Stomach (tissue), 9 donors: Measurements from ENCODE around the gene OVOL3. TPM values are rescaled to one million over a fixed set of nuclear protein-coding genes. Genes with fewer than 3 reads are reported as not detected.

Source experiments
- DNase-seq, 2 donors: peaks; one replicate each; pipeline versions ENCODE4 v3.0.0 to v3.0.0-alpha.2; 2013 to 2019
- H3K27ac ChIP-seq, 5 donors: fragments of 200-600 bp in 4 of 5; sonication (generic) in 4 of 5; one replicate each; pipeline ENCODE4 v1.5.1; 2013 to 2019; ENCODE audit warnings: mild to moderate bottlenecking in 1 of 5, moderate library complexity in 1 of 5
- H3K27me3 ChIP-seq, 3 donors: fragments of 200-600 bp; sonication (generic); one replicate each; pipeline ENCODE4 v1.5.1; 2017 to 2019; ENCODE audit warnings: mixed run types in 1 of 3
- H3K36me3 ChIP-seq, 4 donors: fragments of 200-600 bp; sonication (generic); 1 replicate in 3 of 4; 2 replicates in 1 of 4; pipeline ENCODE4 v1.5.1; 2016 to 2019
- H3K4me1 ChIP-seq, 4 donors: fragments of 200-600 bp; sonication (generic); one replicate each; pipeline ENCODE4 v1.5.1; 2016 to 2019
- H3K4me3 ChIP-seq, 4 donors: fragments of 200-600 bp; sonication (generic) in 3 of 4; one replicate each; pipeline ENCODE4 v1.5.1; 2016 to 2019; ENCODE audit warnings: mild to moderate bottlenecking in 1 of 4
- H3K9me3 ChIP-seq, 4 donors: fragments of 200-600 bp; sonication (generic); one replicate each; pipeline ENCODE4 v1.5.1; 2016 to 2019
- CTCF ChIP-seq, 7 experiments: fragments of 450-650 bp in 4 of 7; fragments of 200-600 bp in 3 of 7; sonication (generic) in 3 of 7; IDR thresholded peaks; one replicate each; pipeline ENCODE4 v1.5.1; 2016 to 2019; ENCODE audit warnings: antibody characterized with exemption in 7 of 7, control low read depth in 2 of 7, mild to moderate bottlenecking in 1 of 7
- EP300 ChIP-seq: sonication (generic); formaldehyde crosslinking; IDR thresholded peaks from one replicate; pipeline ENCODE4 v1.6.1; 2017; ENCODE audit warnings: antibody characterized with exemption
- POLR2A ChIP-seq, 4 donors: fragments of 450-650 bp; IDR thresholded peaks; one replicate each; pipeline ENCODE4 v1.6.1; 2016; ENCODE audit warnings: antibody characterized with exemption in 4 of 4, control low read depth in 2 of 4, mild to moderate bottlenecking in 1 of 4, moderate library complexity in 1 of 4
- POLR2AphosphoS5 ChIP-seq, 3 donors: sonication (generic); formaldehyde crosslinking; IDR thresholded peaks; one replicate each; pipeline ENCODE4 v1.6.1; 2016; ENCODE audit warnings: antibody characterized with exemption in 3 of 3
- WGBS, 5 donors: extraction: QIAGEN DNeasy Blood & Tissue Kit in 3 of 5; methylation state at CpG; one replicate each; pipeline versions ENCODE4 v1.1.5 to v1.1.7; 2013 to 2018; 5-methylcytosine and 5-hydroxymethylcytosine counted together
- intact Hi-C: fragments of 100-400 bp; cut with DNase I; formaldehyde crosslinking; loops from one replicate; pipeline ENCODE4 v1.15.1; 2023; ENCODE audit warnings: low total_unique reads
- polyA plus RNA-seq, 3 donors: library from polyadenylated mRNA; stranded (reverse); fragments of 200-250 nt; gene quantifications; one replicate each; pipeline ENCODE4 v1.2.3, GENCODE V29; 2013
- total RNA-seq, 5 donors: library from RNA; depleted of rRNA; stranded (reverse); fragments of >200 nt; gene quantifications; one replicate each; pipeline versions ENCODE4 v1.1.0 to v1.2.3, GENCODE V29; 2014 to 2016
- donor health status: healthy with polysubstance abuse.
- donor health status: Bipolar disorder and iron deficiency.
- donor health status: healthy.

The OVOL3 gene
- total and polyA plus RNA-seq, 8 donors = not detected

GRCh38 chr19:36115453-36116343 is 4.8 kb downstream of the OVOL3 start, which contains the start of gene TBCB:
TSS of gene TBCB (plus strand) at chr19:36115468. CDS start at chr19:36115561, 93 bp downstream.
- H3K4me3 ChIP-seq = peak within 1 kb of the TSS; percentile 83 to 94 (median 88)
- DNase-seq = peak in 1 of 2 donors; percentile 84
- TF ChIP-seq POLR2A (IDR thresholded peaks at IDR 0.05) (no peak), POLR2AphosphoS5 (IDR thresholded peaks at IDR 0.05) (peak in 2 of 3 donors; percentile 72 to 78), CTCF (IDR thresholded peaks at IDR 0.05) (no peak), EP300 (no peak)
- H3K4me1 ChIP-seq = peaks cover 20 to 50% (median 36%) of the 10 kb centered on the region in 4 donors
- H3K9me3 ChIP-seq = no peaks in the 10 kb centered on the region
- peak within 1 kb of the TSS; percentile 88 to 92 (median 92) for H3K27ac ChIP-seq
- 3 to 5% (median 4%) methylated on average over 31 to 59 of the region's 59 CpGs for WGBS, 5 donors
- no peaks in the 10 kb centered on the region for H3K27me3 ChIP-seq
- intact Hi-C loops = no loop called here
- H3K36me3 ChIP-seq = peaks cover 34 to 71% (median 67%) of the 10 kb centered on the region in 4 donors

DNA sequence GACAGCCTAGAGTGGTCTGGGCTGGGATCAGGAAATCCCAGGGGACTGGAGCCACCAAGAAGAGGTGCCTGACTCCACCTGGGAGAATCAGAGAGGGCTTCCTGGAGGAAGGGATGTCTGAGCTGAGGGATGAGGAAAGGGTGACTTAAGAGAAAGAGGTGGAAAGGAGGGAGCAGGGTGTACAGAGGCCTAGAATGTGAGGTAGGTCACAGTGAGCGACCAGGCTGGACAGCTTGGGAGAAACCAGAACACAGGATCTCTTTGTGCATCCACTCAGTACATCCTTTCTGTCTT is 5.3 kb downstream of the OVOL3 start:
- H3K4me3 ChIP-seq = peak overlapping the region in 3 of 4 donors; percentile 84 to 94 (median 92)
- intact Hi-C loops = no loop called here
- 80 to 100% (median 90%) methylated on average over 1 of the region's 1 CpG for WGBS, 5 donors
- DNase-seq = no peak
- no peaks in the 10 kb centered on the region for H3K27me3 ChIP-seq
- peak overlapping the region; percentile 88 to 92 (median 92) for H3K27ac ChIP-seq
- no peaks in the 10 kb centered on the region for H3K9me3 ChIP-seq
- peaks cover 20 to 50% (median 36%) of the 10 kb centered on the region in 4 donors for H3K4me1 ChIP-seq
- peaks cover 32 to 71% (median 64%) of the 10 kb centered on the region in 4 donors for H3K36me3 ChIP-seq
- no peak for TF ChIP-seq CTCF (IDR thresholded peaks at IDR 0.05)
- TF ChIP-seq POLR2A (IDR thresholded peaks at IDR 0.05) = no peak
- no peak for TF ChIP-seq EP300
- no peak for TF ChIP-seq POLR2AphosphoS5 (IDR thresholded peaks at IDR 0.05)

- intact Hi-C loops = loop anchor here (5.0 kb wide), 1 partner anchor 47 kb away; no protein-coding TSS in a partner anchor
- peaks cover 12 to 34% (median 19%) of the 10 kb centered on the region in 4 donors for H3K4me1 ChIP-seq
- H3K36me3 ChIP-seq = peaks cover 31 to 88% (median 81%) of the 10 kb centered on the region in 4 donors
- no peaks in the 10 kb centered on the region for H3K27me3 ChIP-seq
- TF ChIP-seq POLR2AphosphoS5 (IDR thresholded peaks at IDR 0.05) (no peak), CTCF (IDR thresholded peaks at IDR 0.05) (no peak)
- no peak overlapping the region for H3K4me3 ChIP-seq
- no peak for DNase-seq
- WGBS, 5 donors = 87 to 93% (median 88%) methylated on average over 26 of the region's 26 CpGs
- H3K9me3 ChIP-seq = no peaks in the 10 kb centered on the region
- H3K27ac ChIP-seq = no peak overlapping the region
Measured at GRCh38 chr19:36120092-36120983, 9.4 kb downstream of the OVOL3 start.

- intact Hi-C loops = loop anchor here (5.0 kb wide), 1 partner anchor 46 kb away; no protein-coding TSS in a partner anchor
- no peak for DNase-seq
- Histone ChIP-seq H3K36me3 (peaks cover 34 to 94% (median 88%) of the 10 kb centered on the region in 4 donors), H3K9me3 (no peaks in the 10 kb centered on the region), H3K4me1 (peaks cover 9 to 32% (median 16%) of the 10 kb centered on the region in 4 donors), H3K27me3 (no peaks in the 10 kb centered on the region), H3K4me3 (no peak overlapping the region), H3K27ac (no peak overlapping the region)
- WGBS, 5 donors = 89 to 93% (median 91%) methylated on average over 15 to 18 of the region's 18 CpGs
- no peak for TF ChIP-seq POLR2AphosphoS5 (IDR thresholded peaks at IDR 0.05)
- TF ChIP-seq POLR2A (IDR thresholded peaks at IDR 0.05) = no peak
- no peak for TF ChIP-seq EP300
- no peak for TF ChIP-seq CTCF (IDR thresholded peaks at IDR 0.05)
Measured at GRCh38 chr19:36120984-36121358, 10.0 kb downstream of the OVOL3 start.
